ENCODE data around the gene CIDEB.
"Not testable (repeated sequence)": the region's sequence is repeated elsewhere in the genome, so short reads cannot be mapped to it uniquely, and the experiment has no call there.

CIDEB gene

GRCh38 chr14:24332268-24332993, 24.7 kb upstream of the CIDEB start:
- peak; percentile 94 for DNase-seq (ENCODE audit: low spot score)

GRCh38 chr14:24331731-24332267, 24.0 kb upstream of the CIDEB start:
- no peak for DNase-seq (ENCODE audit: low spot score)

- DNase-seq (ENCODE audit: low spot score), result no peak
Observed at GRCh38 chr14:24330973-24331674, 23.3 kb upstream of the CIDEB start.

- DNase-seq (ENCODE audit: low spot score), result no peak
Observed at GRCh38 chr14:24329736-24330135, 22.0 kb upstream of the CIDEB start.

GRCh38 chr14:24329073-24329663, 21.4 kb upstream of the CIDEB start:
- DNase-seq (ENCODE audit: low spot score), result no peak

GRCh38 chr14:24327914-24328313, 20.1 kb upstream of the CIDEB start:
- DNase-seq (ENCODE audit: low spot score), result not testable (repeated sequence)

- DNase-seq (ENCODE audit: low spot score), result no peak
Observed at GRCh38 chr14:24327303-24327702, 19.5 kb upstream of the CIDEB start.

GRCh38 chr14:24325963-24326362, 18.2 kb upstream of the CIDEB start:
- no peak for DNase-seq (ENCODE audit: low spot score)

- no peak for DNase-seq (ENCODE audit: low spot score)
Observed at GRCh38 chr14:24325041-24325530, 17.3 kb upstream of the CIDEB start.

- DNase-seq (ENCODE audit: low spot score), result no peak
Observed at GRCh38 chr14:24324024-24324423, 16.2 kb upstream of the CIDEB start.

GRCh38 chr14:24323341-24323740, 15.6 kb upstream of the CIDEB start:
- DNase-seq (ENCODE audit: low spot score), result no peak

GRCh38 chr14:24322672-24323071, 14.9 kb upstream of the CIDEB start:
- no peak for DNase-seq (ENCODE audit: low spot score)

- DNase-seq (ENCODE audit: low spot score), result no peak
Observed at GRCh38 chr14:24321212-24321975, 13.6 kb upstream of the CIDEB start.

GRCh38 chr14:24317141-24317928, 9.6 kb upstream of the CIDEB start:
- DNase-seq (ENCODE audit: low spot score), result no peak

- no peak for DNase-seq (ENCODE audit: low spot score)
Observed at GRCh38 chr14:24316597-24316950, 8.8 kb upstream of the CIDEB start.

- no peak for DNase-seq (ENCODE audit: low spot score)
Observed at GRCh38 chr14:24315807-24316596, 8.2 kb upstream of the CIDEB start.

- DNase-seq (ENCODE audit: low spot score), result no peak
Observed at GRCh38 chr14:24315243-24315806, 7.5 kb upstream of the CIDEB start.

GRCh38 chr14:24314377-24315193, 6.8 kb upstream of the CIDEB start:
- DNase-seq (ENCODE audit: low spot score), result no peak

- no peak for DNase-seq (ENCODE audit: low spot score)
Observed at GRCh38 chr14:24313913-24314312, 6.1 kb upstream of the CIDEB start.
